GM23248 (cell line): Measurements from ENCODE around the gene P2RY4. TPM values are rescaled to one million over a fixed set of nuclear protein-coding genes. Genes with fewer than 3 reads are reported as not detected.

Source experiments
- DNase-seq: peaks from one replicate; pipeline ENCODE4 v3.0.0-alpha.2; 2015
- H2AFZ ChIP-seq: fragments of 200-600 bp; sonication (generic); 2 replicates; pipeline ENCODE4 v1.6.1; 2016; ENCODE audit warnings: antibody characterized with exemption
- H3F3A ChIP-seq: fragments of 200-600 bp; sonication (generic); 2 replicates; pipeline ENCODE4 v1.6.1; 2016; ENCODE audit warnings: mild to moderate bottlenecking, antibody characterized with exemption, mixed run types; ENCODE audit not compliant: insufficient read depth
- H3K27ac ChIP-seq: fragments of 200-600 bp; sonication (generic); 2 replicates; pipeline ENCODE4 v1.5.1; 2016; ENCODE audit warnings: mild to moderate bottlenecking
- H3K27me3 ChIP-seq: fragments of 200-600 bp; sonication (generic); replicated peaks from 2 replicates; pipeline ENCODE4 v1.6.1; 2016; ENCODE audit warnings: mild to moderate bottlenecking; ENCODE audit not compliant: insufficient read depth
- H3K36me3 ChIP-seq: fragments of 200-600 bp; sonication (generic); 2 replicates; pipeline ENCODE4 v1.6.1; 2016; ENCODE audit warnings: low read depth, mild to moderate bottlenecking
- H3K4me1 ChIP-seq: fragments of 200-600 bp; sonication (generic); 2 replicates; pipeline ENCODE4 v1.6.1; 2016; ENCODE audit warnings: mild to moderate bottlenecking; ENCODE audit not compliant: insufficient read depth
- H3K4me2 ChIP-seq: fragments of 200-600 bp; sonication (generic); one replicate; pipeline ENCODE4 v1.6.1; 2016; ENCODE audit warnings: mild to moderate bottlenecking; ENCODE audit not compliant: unreplicated experiment
- H3K4me3 ChIP-seq: fragments of 200-600 bp; sonication (generic); 2 replicates; pipeline ENCODE4 v1.5.1; 2016; ENCODE audit warnings: mild to moderate bottlenecking
- H3K79me2 ChIP-seq: fragments of 200-600 bp; sonication (generic); 2 replicates; pipeline ENCODE4 v1.6.1; 2016; ENCODE audit warnings: mild to moderate bottlenecking; ENCODE audit not compliant: insufficient read depth
- H3K9ac ChIP-seq: fragments of 200-600 bp; sonication (generic); 2 replicates; pipeline ENCODE4 v1.6.1; 2016; ENCODE audit warnings: mild to moderate bottlenecking
- H3K9me2 ChIP-seq: fragments of 200-600 bp; sonication (generic); 2 replicates; pipeline ENCODE4 v1.6.1; 2016; ENCODE audit warnings: mixed run types, mild to moderate bottlenecking, moderate library complexity; ENCODE audit not compliant: insufficient read depth
- H3K9me3 ChIP-seq: fragments of 200-600 bp; sonication (generic); one replicate; pipeline ENCODE4 v1.6.1; 2017; ENCODE audit warnings: low read depth
- H4K20me1 ChIP-seq: fragments of 200-600 bp; sonication (generic); 2 replicates; pipeline ENCODE4 v1.6.0; 2016; ENCODE audit not compliant: insufficient read depth
- EZH2 ChIP-seq: fragments of 200-600 bp; sonication (generic); IDR thresholded peaks from 2 replicates; pipeline ENCODE4 v1.6.1; 2018; ENCODE audit warnings: antibody characterized with exemption, mild to moderate bottlenecking; ENCODE audit not compliant: insufficient read depth, poor library complexity, severe bottlenecking
- EZH2phosphoT487 ChIP-seq: fragments of 200-600 bp; sonication (generic); IDR thresholded peaks from 2 replicates; pipeline ENCODE4 v1.6.1; 2018; ENCODE audit warnings: antibody characterized with exemption, moderate library complexity, mild to moderate bottlenecking, low read depth; ENCODE audit not compliant: insufficient read depth
- WGBS, 2 experiments: methylation state at CpG; one replicate each; pipeline ENCODE4 v1.1.6; 2015 to 2017; ENCODE audit warnings: low lambda C conversion rate in 2 of 2, low coverage in 1 of 2; ENCODE audit errors: missing lambda C conversion rate in 2 of 2; 5-methylcytosine and 5-hydroxymethylcytosine counted together
- in situ Hi-C: fragments of 300-500 bp; cut with MboI; formaldehyde crosslinking; loops from 2 replicates; pipeline ENCODE4 v1.15.0; 2020
- polyA plus RNA-seq: library from polyadenylated mRNA; unstranded; fragments of >200 nt; fragmentation: Nextera tagmentation; extraction: Ambion mirVana; gene quantifications from 2 replicates; pipeline ENCODE4 v1.2.1, GENCODE V29; 2016
- total RNA-seq: library from RNA; depleted of rRNA; stranded (reverse); fragments of >200 nt; shearing (Covaris generic); gene quantifications from 2 replicates; pipeline ENCODE4 v1.2.3, GENCODE V29; 2014

Gene P2RY4
- total and polyA plus RNA-seq, 2 experiments from 2014 or later = not detected

- Histone ChIP-seq H3K9me2 (no peaks in the 10 kb centered on the region), H3K9ac (no peak overlapping the region), H3K4me3 (no peak overlapping the region), H3K27me3 (no peaks in the 10 kb centered on the region), H3K4me1 (peaks cover 10% of the 10 kb centered on the region), H3K36me3 (no peaks in the 10 kb centered on the region), H3K9me3 (no peaks in the 10 kb centered on the region), H2AFZ (no peak overlapping the region), H3K27ac (no peak overlapping the region), H4K20me1 (no peaks in the 10 kb centered on the region), H3K79me2 (no peaks in the 10 kb centered on the region), H3K4me2 (no peak overlapping the region), H3F3A (no peaks in the 10 kb centered on the region)
- in situ Hi-C loops = no loop called here
- WGBS, 2 experiments = 68 to 71% methylated on average over 5 of the region's 5 CpGs
- DNase-seq = no peak
- TF ChIP-seq EZH2phosphoT487 = no peak
- TF ChIP-seq EZH2 = no peak
These were observed 2.3 kb downstream of the P2RY4 start for GRCh38 chrX:70257423-70258288.

- Histone ChIP-seq H3K79me2 (no peaks in the 10 kb centered on the region), H3K4me2 (no peak overlapping the region), H3K27me3 (no peaks in the 10 kb centered on the region), H3F3A (no peaks in the 10 kb centered on the region), H3K36me3 (no peaks in the 10 kb centered on the region), H3K9me3 (no peaks in the 10 kb centered on the region), H4K20me1 (no peaks in the 10 kb centered on the region), H3K4me1 (peaks cover 10% of the 10 kb centered on the region), H3K4me3 (no peak overlapping the region), H3K9me2 (no peaks in the 10 kb centered on the region), H2AFZ (no peak overlapping the region), H3K9ac (no peak overlapping the region), H3K27ac (no peak overlapping the region)
- TF ChIP-seq EZH2phosphoT487 (no peak), EZH2 (no peak)
- in situ Hi-C loops = no loop called here
- DNase-seq = no peak
- WGBS, 2 experiments = 50 to 57% methylated on average over 2 of the region's 2 CpGs
These were observed 4.6 kb downstream of the P2RY4 start for GRCh38 chrX:70255452-70255851.

GRCh38 chrX:70254909-70255308, 5.1 kb downstream of the P2RY4 start:
- H3K9me3 ChIP-seq = no peaks in the 10 kb centered on the region
- H2AFZ ChIP-seq = no peak overlapping the region
- DNase-seq = no peak
- H3K4me3 ChIP-seq = no peak overlapping the region
- in situ Hi-C loops = no loop called here
- H3K9ac ChIP-seq = no peak overlapping the region
- no peak overlapping the region for H3K4me2 ChIP-seq
- WGBS, 2 experiments = 89 to 100% methylated on average over 2 to 3 of the region's 3 CpGs
- peaks cover 10% of the 10 kb centered on the region for H3K4me1 ChIP-seq
- H3K27me3 ChIP-seq = no peaks in the 10 kb centered on the region
- no peaks in the 10 kb centered on the region for H3K9me2 ChIP-seq
- no peaks in the 10 kb centered on the region for H3K36me3 ChIP-seq
- no peak overlapping the region for H3K27ac ChIP-seq
- no peaks in the 10 kb centered on the region for H3K79me2 ChIP-seq
- H4K20me1 ChIP-seq = no peaks in the 10 kb centered on the region
- TF ChIP-seq EZH2 (no peak), EZH2phosphoT487 (no peak)
- H3F3A ChIP-seq = no peaks in the 10 kb centered on the region

GRCh38 chrX:70254063-70254400, 6.0 kb downstream of the P2RY4 start:
- H3K27ac ChIP-seq = no peak overlapping the region
- H3K9ac ChIP-seq = no peak overlapping the region
- no peaks in the 10 kb centered on the region for H3K9me3 ChIP-seq

More at GRCh38 chrX:70254063-70254400, 6.0 kb downstream of the P2RY4 start:
- no peak for DNase-seq
- no peak overlapping the region for H3K4me2 ChIP-seq
- WGBS, 2 experiments = 20 to 56% methylated on average over 1 of the region's 1 CpG
- no peaks in the 10 kb centered on the region for H3K79me2 ChIP-seq
- TF ChIP-seq EZH2 (no peak), EZH2phosphoT487 (no peak)
- no peaks in the 10 kb centered on the region for H3F3A ChIP-seq
- H3K36me3 ChIP-seq = no peaks in the 10 kb centered on the region
- H3K4me1 ChIP-seq = peaks cover 10% of the 10 kb centered on the region
- H2AFZ ChIP-seq = no peak overlapping the region
- in situ Hi-C loops = no loop called here
- H4K20me1 ChIP-seq = no peaks in the 10 kb centered on the region
- no peaks in the 10 kb centered on the region for H3K9me2 ChIP-seq
- no peaks in the 10 kb centered on the region for H3K27me3 ChIP-seq
- H3K4me3 ChIP-seq = no peak overlapping the region
